HEK293T (cell line): Measurements from ENCODE around the gene UVRAG.
"Not testable (repeated sequence)": the region's sequence is repeated elsewhere in the genome, so short reads cannot be mapped to it uniquely, and the experiment has no call there.

Experiments used
- CTCF ChIA-PET: fragments of 350-600 bp; formaldehyde crosslinking; extraction: SDS; loops from one replicate; lab custom pipeline; 2021; ENCODE audit warnings: antibody characterized with exemption, inconsistent platforms; lab: Yijun Ruan, JAX
- POLR2A ChIA-PET: fragments of 350-600 bp; formaldehyde crosslinking; extraction: SDS; loops from one replicate; lab custom pipeline; 2020; ENCODE audit warnings: antibody characterized with exemption, inconsistent platforms; lab: Yijun Ruan, JAX
- DNase-seq: peaks from one replicate; pipeline ENCODE4 v3.0.0; 2012; ENCODE audit warnings: mixed read lengths; ENCODE audit errors: extremely low spot score
- ARNT ChIP-seq: fragments of 450-650 bp; IDR thresholded peaks from 2 replicates; pipeline ENCODE4 v1.6.1; 2017; ENCODE audit warnings: mild to moderate bottlenecking
- BHLHE40 ChIP-seq: fragments of 450-650 bp; IDR thresholded peaks from 2 replicates; pipeline ENCODE4 v1.6.1; 2016; ENCODE audit warnings: mild to moderate bottlenecking, moderate library complexity, borderline replicate concordance
- CTBP1 ChIP-seq: fragments of 450-650 bp; IDR thresholded peaks from 2 replicates; pipeline ENCODE4 v1.6.1; 2016; ENCODE audit warnings: borderline replicate concordance
- ELF4 ChIP-seq: fragments of 450-650 bp; IDR thresholded peaks from 2 replicates; pipeline ENCODE4 v1.6.1; 2017; ENCODE audit warnings: antibody characterized with exemption
- FOXA1 ChIP-seq: fragments of 450-650 bp; IDR thresholded peaks from 2 replicates; pipeline ENCODE4 v1.6.1; 2016; ENCODE audit warnings: mild to moderate bottlenecking
- FOXK2 ChIP-seq: fragments of 450-650 bp; IDR thresholded peaks from 2 replicates; pipeline ENCODE4 v1.6.1; 2016; ENCODE audit warnings: mild to moderate bottlenecking
- FOXM1 ChIP-seq: fragments of 450-650 bp; IDR thresholded peaks from 2 replicates; pipeline ENCODE4 v1.6.1; 2017; ENCODE audit warnings: mild to moderate bottlenecking, borderline replicate concordance
- HDGF ChIP-seq: fragments of 450-650 bp; IDR thresholded peaks from 2 replicates; pipeline ENCODE4 v1.6.1; 2017; ENCODE audit warnings: antibody characterized with exemption, borderline replicate concordance
- L3MBTL2 ChIP-seq: fragments of 450-650 bp; conservative IDR thresholded peaks from 2 replicates; pipeline ENCODE4 v1.6.1; 2016; ENCODE audit warnings: mild to moderate bottlenecking
- LEF1 ChIP-seq: fragments of 450-650 bp; IDR thresholded peaks from 2 replicates; pipeline ENCODE4 v1.6.1; 2017; ENCODE audit warnings: mild to moderate bottlenecking, borderline replicate concordance
- NFRKB ChIP-seq: fragments of 450-650 bp; IDR thresholded peaks from 2 replicates; pipeline ENCODE4 v1.6.1; 2016; ENCODE audit warnings: mild to moderate bottlenecking, moderate library complexity
- SP1 ChIP-seq: fragments of 450-650 bp; IDR thresholded peaks from 2 replicates; pipeline ENCODE4 v1.6.1; 2017
- SUZ12 ChIP-seq: fragments of 450-650 bp; IDR thresholded peaks from 2 replicates; pipeline ENCODE4 v1.6.1; 2016; ENCODE audit warnings: mild to moderate bottlenecking
- TARDBP ChIP-seq: fragments of 450-650 bp; IDR thresholded peaks from 2 replicates; pipeline ENCODE4 v1.6.1; 2016
- ZNF384 ChIP-seq: fragments of 450-650 bp; IDR thresholded peaks from 2 replicates; pipeline ENCODE4 v1.6.1; 2016
- TF ChIP-seq, protein P1 (sequence below): fragments of 450-650 bp; IDR thresholded peaks from 2 replicates; pipeline ENCODE4 v1.6.1; 2016

UVRAG gene

GRCh38 chr11:75878933-75879332, 63.9 kb downstream of the UVRAG start:
- DNase-seq: no peak
- POLR2A ChIA-PET: no interaction called here
- CTCF ChIA-PET: no interaction called here
- TF ChIP-seq LEF1: no peak
- TF ChIP-seq ZNF384: no peak
- TF ChIP-seq SUZ12: no peak
- TF ChIP-seq ARNT: no peak
- no peak for TF ChIP-seq HDGF
- TF ChIP-seq FOXK2: no peak
- TF ChIP-seq TARDBP: no peak
- TF ChIP-seq, protein P1, sequence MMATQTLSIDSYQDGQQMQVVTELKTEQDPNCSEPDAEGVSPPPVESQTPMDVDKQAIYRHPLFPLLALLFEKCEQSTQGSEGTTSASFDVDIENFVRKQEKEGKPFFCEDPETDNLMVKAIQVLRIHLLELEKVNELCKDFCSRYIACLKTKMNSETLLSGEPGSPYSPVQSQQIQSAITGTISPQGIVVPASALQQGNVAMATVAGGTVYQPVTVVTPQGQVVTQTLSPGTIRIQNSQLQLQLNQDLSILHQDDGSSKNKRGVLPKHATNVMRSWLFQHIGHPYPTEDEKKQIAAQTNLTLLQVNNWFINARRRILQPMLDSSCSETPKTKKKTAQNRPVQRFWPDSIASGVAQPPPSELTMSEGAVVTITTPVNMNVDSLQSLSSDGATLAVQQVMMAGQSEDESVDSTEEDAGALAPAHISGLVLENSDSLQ: no peak
- TF ChIP-seq ELF4: no peak
- no peak for TF ChIP-seq NFRKB
- TF ChIP-seq FOXA1: no peak
- TF ChIP-seq BHLHE40: no peak

DNA sequence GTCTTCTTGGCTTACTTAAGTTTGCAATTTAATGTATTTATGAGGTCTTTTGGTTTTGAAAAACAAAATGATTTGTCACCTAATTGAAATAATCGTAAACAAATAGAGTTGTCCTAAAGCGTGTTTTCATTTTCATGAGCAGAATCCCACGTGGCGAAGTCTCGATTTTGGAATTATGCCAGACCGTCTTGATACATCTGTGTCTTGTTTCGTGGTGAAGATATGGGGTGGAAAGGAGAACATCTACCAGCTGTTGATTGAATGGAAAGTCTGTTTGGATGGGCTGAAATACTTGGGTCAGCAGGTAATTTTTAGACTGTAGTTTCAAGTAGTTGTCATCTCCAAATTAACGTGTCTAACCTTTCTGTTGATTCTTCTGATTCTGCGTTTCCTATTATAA, 64.7 kb downstream of the UVRAG start:
- ChIA-PET POLR2A (no interaction called here), CTCF (no interaction called here)
- TF ChIP-seq, protein P1: no peak
- TF ChIP-seq ELF4 (no peak), HDGF (no peak), LEF1 (no peak), SUZ12 (no peak)
- DNase-seq: no peak

DNA sequence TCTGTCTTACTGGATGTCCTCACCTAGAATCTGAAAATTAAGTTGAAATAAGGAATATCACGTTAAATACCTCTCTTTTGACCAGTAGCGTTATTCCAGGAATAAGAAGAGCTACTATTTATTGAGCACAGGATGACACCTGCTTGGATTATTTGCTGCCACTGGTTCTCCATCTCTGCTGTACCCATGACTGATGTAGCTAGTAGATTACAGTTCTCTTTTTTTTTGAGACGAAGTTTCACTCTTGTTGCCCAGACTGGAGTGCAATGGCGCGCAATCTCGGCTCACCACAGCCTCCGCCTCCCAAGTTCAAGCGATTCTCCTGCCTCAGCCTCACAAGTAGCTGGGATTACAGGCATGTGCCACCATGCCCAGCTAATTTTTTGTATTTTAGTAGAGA, 65.3 kb downstream of the UVRAG start:
- DNase-seq, CTCF ChIA-PET, POLR2A ChIA-PET: not testable (repeated sequence)

DNA sequence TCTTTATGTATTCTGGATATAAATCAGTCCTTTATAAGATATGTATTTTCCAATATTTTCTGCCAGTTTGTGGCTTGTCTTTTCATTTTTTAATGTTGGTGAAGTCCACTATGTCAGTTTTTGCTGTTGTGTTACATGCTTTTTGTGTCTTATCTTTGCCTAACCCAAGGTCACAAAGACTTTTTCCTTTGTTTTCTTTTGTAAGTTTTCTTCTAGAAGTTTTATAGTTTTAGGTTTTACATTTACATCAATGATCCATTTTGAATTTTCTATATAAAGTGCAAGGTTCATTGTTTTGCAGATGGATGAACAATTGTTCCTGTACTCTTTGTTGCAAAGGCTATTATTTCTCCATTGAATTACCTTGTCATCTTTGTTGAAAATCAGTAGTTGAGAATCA, 69.3 kb downstream of the UVRAG start:
- no peak for DNase-seq
- ChIA-PET POLR2A (no interaction called here), CTCF (no interaction called here)
- TF ChIP-seq, protein P1: no peak
- TF ChIP-seq SP1 (no peak), HDGF (no peak), ZNF384 (no peak), LEF1 (no peak), FOXM1 (no peak)

GRCh38 chr11:75888416-75888815, 73.4 kb downstream of the UVRAG start:
- CTCF ChIA-PET: no interaction called here
- no peak for DNase-seq
- POLR2A ChIA-PET: no interaction called here
- no peak for TF ChIP-seq LEF1
- no peak for TF ChIP-seq ZNF384
- TF ChIP-seq BHLHE40: no peak
- TF ChIP-seq CTBP1: no peak
- no peak for TF ChIP-seq SUZ12
- TF ChIP-seq ARNT: no peak
- no peak for TF ChIP-seq HDGF
- no peak for TF ChIP-seq ELF4
- no peak for TF ChIP-seq NFRKB
- no peak for TF ChIP-seq FOXK2
- no peak for TF ChIP-seq FOXA1
- TF ChIP-seq SP1: no peak
- TF ChIP-seq TARDBP: no peak
- TF ChIP-seq L3MBTL2: no peak
- TF ChIP-seq, protein P1: no peak
- TF ChIP-seq FOXM1: no peak

- DNase-seq: no peak
- POLR2A ChIA-PET: no interaction called here
- CTCF ChIA-PET: interaction anchor here (1.4 kb wide), 1 partner anchor 260 kb away, joined by 3 read pairs; no protein-coding TSS in a partner anchor
- TF ChIP-seq LEF1 (no peak), CTBP1 (no peak), ZNF384 (no peak), HDGF (no peak), FOXK2 (no peak), SUZ12 (no peak), FOXM1 (no peak), L3MBTL2 (no peak), BHLHE40 (no peak)
- TF ChIP-seq, protein P1: no peak
Measured at GRCh38 chr11:75891947-75892739, 77.1 kb downstream of the UVRAG start.
